Measurements from ENCODE around the gene CHAT. TPM values are rescaled to one million over a fixed set of nuclear protein-coding genes. Genes with fewer than 3 reads are reported as not detected.

The CHAT gene
- total RNA-seq, 2 donors from 2014 or later: 0.16 to 1.2 TPM

DNA sequence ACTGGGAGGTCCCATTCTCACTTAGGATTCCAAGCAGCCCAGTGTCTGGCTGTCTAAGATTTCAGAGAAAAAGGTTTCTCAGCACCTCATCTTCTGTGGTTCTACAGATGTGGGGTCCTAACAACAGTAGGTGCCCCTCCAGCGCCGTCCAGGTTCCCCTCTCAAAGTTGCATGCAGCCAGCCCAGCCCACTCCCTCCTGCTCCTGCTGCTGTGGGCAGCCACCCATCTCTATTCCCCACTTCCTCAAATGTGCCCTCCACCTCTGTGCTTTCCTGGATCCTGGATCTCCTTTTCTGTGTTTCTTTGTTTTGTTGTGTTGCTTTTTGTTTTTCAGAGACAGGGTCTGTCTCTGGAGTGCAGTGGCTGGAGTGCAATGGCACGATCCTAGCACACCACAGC, 17.0 kb upstream of the CHAT start:
- Histone ChIP-seq H3K36me3 (no peaks in the 10 kb centered on the region), H3K27me3 (no peaks in the 10 kb centered on the region), H3K4me1 (no peaks in the 10 kb centered on the region), H3K9me3 (no peaks in the 10 kb centered on the region), H3K4me3 (no peak overlapping the region), H3K9ac (ENCODE audit: low read depth in 2 of 2, low read length in 2 of 2) (no peak overlapping the region), H3K27ac (no peak overlapping the region)
- no peak for TF ChIP-seq CTCF (IDR thresholded peaks at IDR 0.05)
- peak; percentile 3 for DNase-seq
- intact Hi-C loops (cut with DNase I): no loop called here

DNA sequence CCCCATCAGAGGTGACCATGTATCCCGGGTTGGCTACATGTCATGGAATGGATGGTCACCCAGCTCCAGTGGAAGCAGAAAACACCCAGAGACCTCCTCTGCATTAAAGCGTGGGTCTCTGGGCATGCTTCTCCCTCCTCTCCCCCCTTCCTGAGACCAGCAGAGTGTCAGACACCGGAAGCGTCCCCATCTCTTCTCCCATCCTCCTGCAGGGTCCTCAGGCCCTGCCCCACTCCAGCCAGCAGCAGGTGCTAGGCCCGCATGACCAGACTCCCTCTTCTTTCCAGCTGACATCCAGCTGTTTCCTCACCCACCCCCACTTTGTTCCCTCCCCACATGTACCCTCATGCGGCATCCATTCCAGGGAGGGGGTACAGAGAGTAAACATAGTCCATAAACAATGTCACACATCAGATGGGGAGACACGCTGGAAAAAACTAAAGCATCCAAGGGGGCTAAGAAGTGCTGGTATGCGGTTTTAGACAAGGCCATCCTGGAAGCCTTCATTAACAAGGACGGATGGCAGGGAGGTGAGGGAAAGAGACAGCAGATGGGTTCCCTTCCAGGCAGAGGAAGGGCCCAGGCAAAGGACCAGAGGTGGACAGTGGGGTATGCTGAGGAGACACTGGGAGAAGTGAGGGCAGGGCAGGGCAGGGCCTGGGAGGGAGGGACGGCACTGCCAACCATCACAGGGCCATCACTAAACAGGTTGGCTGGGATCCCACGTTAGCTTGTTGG, 16.2 kb upstream of the CHAT start:
- TF ChIP-seq CTCF (IDR thresholded peaks at IDR 0.05): no peak
- H3K9ac ChIP-seq (ENCODE audit: low read depth in 2 of 2, low read length in 2 of 2): no peak overlapping the region
- no peak overlapping the region for H3K4me3 ChIP-seq
- no peak overlapping the region for H3K27ac ChIP-seq
- no peaks in the 10 kb centered on the region for H3K27me3 ChIP-seq
- no peaks in the 10 kb centered on the region for H3K4me1 ChIP-seq
- intact Hi-C loops (cut with DNase I): no loop called here
- H3K36me3 ChIP-seq: no peaks in the 10 kb centered on the region
- H3K9me3 ChIP-seq: no peaks in the 10 kb centered on the region
- DNase-seq: no peak

GRCh38 chr10:49598164-49598856, 15.5 kb upstream of the CHAT start:
- Histone ChIP-seq H3K4me3 (no peak overlapping the region), H3K36me3 (no peaks in the 10 kb centered on the region), H3K4me1 (no peaks in the 10 kb centered on the region), H3K27ac (no peak overlapping the region), H3K9me3 (no peaks in the 10 kb centered on the region), H3K27me3 (no peaks in the 10 kb centered on the region), H3K9ac (ENCODE audit: low read depth in 2 of 2, low read length in 2 of 2) (no peak overlapping the region)
- no peak for TF ChIP-seq CTCF (IDR thresholded peaks at IDR 0.05)
- DNase-seq: peak; percentile 8
- intact Hi-C loops (cut with DNase I): no loop called here

GRCh38 chr10:49598986-49599385, 14.9 kb upstream of the CHAT start:
- H3K9ac ChIP-seq (ENCODE audit: low read depth in 2 of 2, low read length in 2 of 2): no peak overlapping the region
- H3K36me3 ChIP-seq: no peaks in the 10 kb centered on the region
- peak; percentile 8 for DNase-seq
- H3K4me3 ChIP-seq: no peak overlapping the region
- H3K27ac ChIP-seq: no peak overlapping the region
- TF ChIP-seq CTCF (IDR thresholded peaks at IDR 0.05): no peak
- no peaks in the 10 kb centered on the region for H3K27me3 ChIP-seq
- no peaks in the 10 kb centered on the region for H3K9me3 ChIP-seq
- H3K4me1 ChIP-seq: no peaks in the 10 kb centered on the region
- intact Hi-C loops (cut with DNase I): no loop called here

DNA sequence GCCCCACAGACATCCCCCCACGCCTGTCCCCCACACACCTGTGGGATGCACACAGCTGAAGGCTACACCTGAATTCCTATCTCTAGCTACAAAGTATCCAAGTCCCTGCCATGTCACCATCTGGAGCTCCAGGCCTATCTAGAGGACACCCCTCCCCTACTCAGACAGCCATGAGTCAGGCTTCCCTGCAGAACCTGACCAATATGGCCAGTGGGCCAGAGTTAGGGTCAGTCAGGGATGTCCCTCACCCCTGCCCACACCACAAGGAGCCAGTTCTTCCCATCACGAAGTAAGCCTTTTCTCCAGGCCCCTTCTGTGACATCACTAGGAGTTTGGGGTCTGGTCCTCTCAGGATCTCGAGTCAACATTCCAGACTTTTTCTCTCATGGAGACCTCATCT, 14.3 kb upstream of the CHAT start:
- DNase-seq: peak; percentile 6
- Histone ChIP-seq H3K9ac (ENCODE audit: low read depth in 2 of 2, low read length in 2 of 2) (no peak overlapping the region), H3K27me3 (no peaks in the 10 kb centered on the region), H3K36me3 (no peaks in the 10 kb centered on the region), H3K4me1 (no peaks in the 10 kb centered on the region), H3K4me3 (no peak overlapping the region), H3K9me3 (no peaks in the 10 kb centered on the region), H3K27ac (no peak overlapping the region)
- intact Hi-C loops (cut with DNase I): no loop called here
- no peak for TF ChIP-seq CTCF (IDR thresholded peaks at IDR 0.05)

Data from colonic mucosa (tissue), 4 donors.